ENCODE results near the gene MMUT.
A peak's percentile ranks its signal among the peaks of the same experiment; 100 is the strongest.
"Not testable (repeated sequence)": the region's sequence is repeated elsewhere in the genome, so short reads cannot be mapped to it uniquely, and the experiment has no call there.

The MMUT gene

GRCh38 chr6:49462927-49463611, at the start of gene MMUT, which contains the start of gene CENPQ:
MMUT (minus strand) TSS chr6:49463253; CDS start chr6:49459466, 3,787 bp downstream.
CENPQ (plus strand) TSS chr6:49463370; CDS start chr6:49470177, 6,807 bp downstream.
- DNase-seq = peak; percentile 91

DNA sequence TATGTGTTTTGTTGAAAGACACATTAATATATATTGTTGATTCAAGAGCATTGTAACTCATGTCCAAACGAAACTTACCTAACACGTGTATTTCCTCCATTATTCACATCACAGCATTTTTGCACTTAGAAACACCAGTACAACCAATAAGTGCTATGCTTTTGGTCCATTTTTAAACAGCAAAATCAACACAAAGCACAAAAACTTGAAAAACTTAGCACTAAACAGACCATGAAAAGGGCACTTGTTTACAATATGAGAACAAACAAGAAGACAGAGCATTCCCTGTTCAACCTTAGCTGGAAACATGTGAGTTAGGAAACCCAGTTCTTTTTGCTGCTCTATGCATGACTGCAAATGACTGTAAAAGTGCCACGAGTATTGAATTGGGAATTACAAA, 46.3 kb upstream of the MMUT start:
- no peak for DNase-seq

DNA sequence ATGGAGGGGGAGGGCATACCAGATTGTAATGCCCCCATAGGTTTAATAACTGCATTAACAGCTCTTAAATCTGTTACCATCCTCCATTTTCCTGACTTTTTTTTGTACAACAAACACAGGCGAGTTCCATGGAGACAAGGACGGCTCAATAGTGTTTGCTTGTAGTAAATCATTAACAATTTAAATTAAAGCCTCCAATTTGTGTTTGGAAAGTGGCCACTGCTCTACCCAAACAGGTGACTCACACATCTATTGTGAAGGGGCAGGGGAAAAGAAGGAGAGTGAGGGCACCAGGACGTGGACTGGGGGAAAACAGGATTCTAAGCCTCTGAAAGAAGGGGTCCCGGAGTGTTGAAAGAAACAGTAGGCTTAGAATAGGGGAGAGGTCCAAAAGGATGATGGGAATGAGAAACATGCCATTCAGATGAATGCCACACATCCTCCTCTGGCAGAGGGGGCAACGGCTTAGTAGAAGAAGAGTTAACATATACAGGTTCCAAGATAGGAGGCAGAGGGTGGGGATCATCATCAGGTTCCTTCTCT, 43.6 kb upstream of the MMUT start:
- no peak for DNase-seq

DNA sequence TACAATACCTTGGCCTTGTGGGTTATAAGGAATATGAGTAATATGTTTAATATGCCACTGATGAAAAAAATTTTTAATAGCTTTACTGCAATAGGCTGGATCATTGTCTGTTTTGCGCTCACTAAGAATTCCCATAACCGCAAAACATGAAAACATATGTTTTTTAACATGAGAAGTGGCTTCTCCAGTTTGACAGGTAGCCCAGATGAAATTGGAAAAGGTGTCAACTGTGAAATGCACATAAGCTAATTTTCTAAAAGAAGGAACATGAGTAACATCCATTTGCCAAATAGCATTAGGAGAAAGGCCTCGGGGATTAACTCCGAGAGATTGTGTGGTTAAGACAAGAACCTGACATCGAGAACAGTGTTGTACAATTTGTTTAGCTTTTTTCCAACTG, 41.6 kb upstream of the MMUT start:
- no peak for DNase-seq

DNA sequence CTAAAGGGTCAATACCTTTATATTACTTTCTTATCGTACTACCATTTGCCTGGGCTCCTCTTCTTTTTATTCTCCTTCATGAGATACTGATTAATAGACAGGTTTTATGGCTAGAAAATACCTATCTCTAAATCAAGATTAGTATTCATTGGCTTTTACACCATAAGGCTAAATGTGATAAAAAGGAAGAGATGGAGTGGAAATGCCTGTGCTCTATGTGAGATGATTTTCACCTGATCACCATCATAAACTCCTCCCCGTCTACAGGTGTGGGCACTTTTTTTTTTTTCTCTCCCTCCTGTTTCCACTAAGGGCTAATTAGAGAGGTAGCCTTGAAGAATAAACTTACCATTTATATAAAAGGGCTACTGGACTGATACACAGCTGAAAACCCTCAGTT, 36.6 kb upstream of the MMUT start, which contains the start of gene GLYATL3:
GLYATL3 (plus strand) TSS at position 301 of the 400 bp plus-strand sequence. CDS start 12,068 bp downstream, outside the sequence.
- no peak for DNase-seq

DNA sequence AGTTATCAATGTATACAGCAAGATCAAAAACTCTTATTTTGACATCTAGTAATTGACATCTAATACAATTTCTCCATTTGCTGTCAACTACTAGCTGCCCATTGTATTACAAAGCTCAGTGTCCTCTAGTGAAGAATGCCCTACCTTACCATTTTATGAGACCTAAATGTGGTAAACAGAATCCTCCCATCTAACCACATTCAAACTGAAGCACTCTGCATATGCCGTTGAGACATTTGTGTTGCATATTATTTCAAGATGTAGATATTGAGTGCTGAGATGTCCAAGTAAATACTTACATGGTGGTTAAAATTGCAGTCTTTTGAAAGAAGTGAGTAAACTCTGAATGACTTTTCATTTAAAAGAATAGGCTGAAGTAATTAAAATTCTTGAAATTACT, 36.1 kb upstream of the MMUT start:
- DNase-seq = no peak

DNA sequence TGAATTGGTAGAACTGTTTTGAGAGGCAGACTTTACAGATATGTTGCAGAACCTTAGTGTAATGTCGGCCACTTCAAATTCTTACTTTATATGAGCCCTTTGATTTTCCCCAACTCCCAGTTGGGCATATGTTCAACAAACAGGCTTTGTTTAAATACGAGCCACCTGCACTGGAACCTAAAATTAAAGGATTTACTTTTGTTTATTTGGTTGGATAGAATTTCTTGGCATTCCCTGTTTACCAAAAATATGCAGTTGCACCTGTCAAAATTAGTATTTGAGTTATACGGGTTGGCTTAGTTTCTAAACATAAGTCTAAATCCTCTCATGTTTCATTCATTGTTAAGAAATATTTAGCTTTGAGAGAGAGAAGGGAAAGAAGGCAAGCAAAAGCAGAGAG, 34.3 kb upstream of the MMUT start:
- no peak for DNase-seq

- DNase-seq = no peak
Observed at GRCh38 chr6:49490633-49491032, 27.6 kb upstream of the MMUT start.

DNA sequence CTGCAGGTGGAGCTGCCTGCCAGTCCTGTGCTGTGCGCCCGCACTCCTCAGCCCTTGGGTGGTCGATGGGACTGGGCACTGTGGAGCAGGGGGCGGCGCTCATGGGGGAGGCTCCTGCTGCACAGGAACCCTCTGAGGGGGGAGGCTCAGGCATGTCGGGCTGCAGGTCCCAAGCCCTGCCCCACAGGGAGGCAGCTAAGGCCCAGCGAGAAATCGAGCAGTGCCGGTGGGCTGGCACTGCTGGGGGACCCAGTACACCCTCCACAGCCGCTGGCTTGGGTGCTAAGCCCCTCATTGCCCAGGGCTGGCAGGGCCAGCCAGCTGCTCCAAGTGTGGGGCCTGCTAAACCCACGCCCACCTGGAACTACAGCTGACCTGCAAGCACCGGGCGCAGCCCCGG, 20.3 kb upstream of the MMUT start:
- DNase-seq = not testable (repeated sequence)

- DNase-seq = not testable (repeated sequence)
Observed at GRCh38 chr6:49481846-49482245, 18.8 kb upstream of the MMUT start.

DNA sequence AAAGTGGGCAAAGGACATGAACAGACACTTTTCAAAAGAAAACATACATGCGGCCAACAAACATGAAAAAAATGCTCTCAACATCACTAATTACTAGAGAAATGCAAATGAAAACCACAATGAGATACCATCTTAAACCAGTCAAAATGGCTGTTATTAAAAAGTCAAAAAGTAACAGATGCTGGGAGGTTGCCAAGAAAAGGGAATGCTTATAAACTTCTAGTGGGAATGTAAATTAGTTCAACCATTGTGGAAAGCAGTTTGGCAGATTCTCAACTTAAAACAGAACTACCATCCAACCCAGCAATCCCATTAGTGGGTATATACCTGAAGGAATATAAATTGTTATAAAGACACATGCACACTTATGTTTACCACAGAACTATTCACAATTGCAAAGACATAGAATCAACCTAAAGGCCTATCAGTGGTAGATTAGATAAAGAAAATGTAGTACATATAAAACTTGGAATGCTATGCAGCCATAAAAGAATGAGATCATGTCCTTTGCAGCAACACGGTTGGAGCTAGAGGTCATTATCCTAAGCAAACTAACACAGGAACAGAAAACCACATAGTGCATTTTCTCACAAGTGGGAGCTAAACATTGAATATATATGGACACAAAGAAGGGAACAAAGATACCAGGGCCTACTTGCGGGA, 16.4 kb upstream of the MMUT start:
- DNase-seq = no peak

- not testable (repeated sequence) for DNase-seq
Observed at GRCh38 chr6:49476564-49476963, 13.5 kb upstream of the MMUT start.

DNA sequence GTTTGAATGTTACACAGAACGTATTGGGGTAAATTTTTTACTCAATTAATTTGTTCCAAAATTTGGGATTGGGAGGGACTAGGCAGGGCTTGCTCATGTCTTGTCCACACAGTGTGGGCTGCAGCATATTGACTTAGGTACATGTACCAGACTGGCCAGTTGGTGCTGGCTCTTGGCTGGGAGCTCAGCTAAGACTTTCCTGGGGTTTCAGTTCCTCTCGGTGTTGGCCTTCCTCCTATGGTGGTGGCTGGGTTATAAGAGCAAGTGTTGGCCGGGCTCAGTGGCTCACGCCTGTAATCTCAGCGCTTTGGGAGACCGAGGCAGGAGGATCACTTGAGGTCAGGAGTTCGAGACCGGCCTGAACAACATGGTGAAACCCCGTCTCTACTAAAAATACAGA, 5.0 kb upstream of the MMUT start:
- DNase-seq = no peak

- DNase-seq = no peak
Observed at GRCh38 chr6:49464691-49465090, 1.6 kb upstream of the MMUT start.

- no peak for DNase-seq
Observed at GRCh38 chr6:49463612-49463967, 537 bp upstream of the MMUT start.

GRCh38 chr6:49462599-49462926, 490 bp downstream of the MMUT start:
- DNase-seq = no peak

- DNase-seq = no peak
Observed at GRCh38 chr6:49462071-49462470, 982 bp downstream of the MMUT start.

GRCh38 chr6:49457771-49458170, 5.3 kb downstream of the MMUT start:
- DNase-seq = no peak

DNA sequence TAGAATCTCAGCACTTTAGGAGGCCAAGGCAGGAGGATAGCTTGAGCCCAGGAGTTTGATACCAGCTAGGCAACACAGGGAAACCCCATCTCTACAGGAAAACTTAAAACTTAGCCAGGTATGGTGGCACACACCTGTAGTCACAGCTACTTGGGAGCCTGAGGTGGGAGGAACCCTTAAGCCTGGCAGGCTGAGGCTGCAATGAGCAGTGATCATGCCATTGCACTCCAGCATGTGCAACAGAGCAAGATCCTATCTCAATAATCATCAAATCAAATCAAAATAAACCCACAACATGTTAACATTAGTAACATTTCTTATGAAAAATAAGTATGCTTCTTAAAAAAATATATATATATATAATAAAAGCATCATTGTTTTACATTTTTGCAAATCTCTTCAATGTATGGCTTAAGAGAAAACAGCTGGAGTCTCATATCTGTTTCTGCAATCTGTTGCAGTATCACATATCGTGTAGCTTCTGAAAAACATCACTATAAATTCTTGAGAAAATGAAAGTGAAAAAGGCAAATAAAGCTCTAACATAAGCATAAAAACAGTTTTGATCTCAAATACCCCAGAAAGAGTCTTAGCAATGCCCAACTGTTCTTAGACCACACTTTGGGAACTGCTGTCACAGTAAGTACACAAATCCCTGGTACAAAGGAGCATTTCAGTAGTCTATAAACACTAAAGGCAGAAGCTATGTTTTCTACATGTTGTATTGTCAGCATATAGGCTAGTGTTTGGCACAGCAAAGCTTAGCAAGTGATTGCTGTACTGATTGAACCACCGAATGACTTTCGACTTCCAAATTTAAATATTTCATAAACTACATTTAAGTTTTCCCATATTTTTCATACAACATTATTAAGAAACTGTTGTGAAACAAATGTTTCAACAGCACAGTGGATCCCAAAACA, 8.0 kb downstream of the MMUT start:
- no peak for DNase-seq

GRCh38 chr6:49453221-49453620, 9.8 kb downstream of the MMUT start:
- no peak for DNase-seq

- DNase-seq = no peak
Observed at GRCh38 chr6:49430866-49431265, 32.2 kb downstream of the MMUT start.

DNA sequence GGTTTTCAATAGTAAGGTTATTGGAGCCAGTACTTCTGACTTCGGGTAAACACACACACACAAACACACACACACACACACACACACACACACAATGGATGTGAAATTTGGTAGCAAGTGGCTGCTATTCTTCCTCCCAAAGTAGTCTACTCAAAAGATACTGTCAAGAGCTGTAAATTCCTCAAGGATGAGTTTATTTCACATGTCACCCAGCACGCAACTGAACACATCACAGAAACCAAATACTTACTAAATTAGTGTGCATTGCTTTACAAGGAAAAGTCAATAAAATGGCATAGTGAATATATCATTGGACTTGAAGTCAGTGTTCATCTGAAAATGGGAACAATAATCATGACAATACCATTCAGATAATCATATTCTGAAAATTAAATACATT, 32.9 kb downstream of the MMUT start:
- no peak for DNase-seq

- no peak for DNase-seq
Observed at GRCh38 chr6:49423817-49424216, 39.2 kb downstream of the MMUT start.

Data from activated CD8-positive, alpha-beta memory T cell treated with anti-CD3 and anti-CD28 coated beads, Interleukin-2, amount 50 U/mL, for 48 hours (primary cell).